Mesendoderm (in vitro differentiated cells): ENCODE results near the gene LILRB1.

Source experiments
- DNase-seq: peaks from one replicate; pipeline ENCODE4 v3.0.0; 2013
- H2AK5ac ChIP-seq: 2 replicates; pipeline ENCODE4 v1.6.1; 2013; ENCODE audit warnings: low read length, inconsistent platforms
- H2BK120ac ChIP-seq: 2 replicates; pipeline ENCODE4 v1.6.1; 2013; ENCODE audit warnings: low read depth, mild to moderate bottlenecking, low read length, moderate library complexity, mixed read lengths
- H2BK15ac ChIP-seq: replicated peaks from 2 replicates; pipeline ENCODE4 v1.6.1; 2013; ENCODE audit warnings: low read depth, mild to moderate bottlenecking, moderate library complexity
- H2BK5ac ChIP-seq: 2 replicates; pipeline ENCODE4 v1.6.1; 2013; ENCODE audit warnings: low read length, inconsistent platforms
- H3K18ac ChIP-seq: 2 replicates; pipeline ENCODE4 v1.6.1; 2013; ENCODE audit warnings: mild to moderate bottlenecking, low read length, mixed read lengths
- H3K23ac ChIP-seq: one replicate; pipeline ENCODE4 v1.6.1; 2013; ENCODE audit warnings: low read length
- H3K27ac ChIP-seq: 2 replicates; pipeline ENCODE4 v1.5.1; 2013; ENCODE audit warnings: low read depth, mild to moderate bottlenecking, inconsistent platforms, low read length, moderate library complexity
- H3K27me3 ChIP-seq: 2 replicates; pipeline ENCODE4 v1.6.1; 2013; ENCODE audit warnings: low read length, control low read depth, mild to moderate bottlenecking, inconsistent platforms; ENCODE audit not compliant: insufficient read depth, poor library complexity
- H3K36me3 ChIP-seq: 2 replicates; pipeline ENCODE4 v1.6.1; 2013; ENCODE audit warnings: low read length, inconsistent platforms; ENCODE audit not compliant: control insufficient read depth, insufficient read depth
- H3K4ac ChIP-seq: one replicate; pipeline ENCODE4 v1.6.1; 2013; ENCODE audit warnings: low read depth, mild to moderate bottlenecking, low read length, moderate library complexity
- H3K4me1 ChIP-seq: 2 replicates; pipeline ENCODE4 v1.6.1; 2013; ENCODE audit warnings: low read depth, low read length, inconsistent platforms; ENCODE audit not compliant: control insufficient read depth
- H3K4me2 ChIP-seq: 2 replicates; pipeline ENCODE4 v1.6.1; 2013; ENCODE audit warnings: low read length
- H3K4me3 ChIP-seq: 2 replicates; pipeline ENCODE4 v1.5.1; 2013; ENCODE audit warnings: mild to moderate bottlenecking, low read length
- H3K56ac ChIP-seq: one replicate; pipeline ENCODE4 v1.6.1; 2013; ENCODE audit warnings: low read length
- H3K79me1 ChIP-seq: 2 replicates; pipeline ENCODE4 v1.6.1; 2013; ENCODE audit warnings: low read length, inconsistent platforms
- H3K79me2 ChIP-seq: 2 replicates; pipeline ENCODE4 v1.6.1; 2013; ENCODE audit warnings: mild to moderate bottlenecking, low read length; ENCODE audit not compliant: control insufficient read depth, insufficient read depth
- H3K9ac ChIP-seq: 2 replicates; pipeline ENCODE4 v1.6.1; 2013; ENCODE audit warnings: low read length, inconsistent platforms
- H4K5ac ChIP-seq: one replicate; pipeline ENCODE4 v1.6.1; 2013; ENCODE audit warnings: low read length
- H4K8ac ChIP-seq: one replicate; pipeline ENCODE4 v1.6.1; 2013; ENCODE audit warnings: low read depth, mild to moderate bottlenecking, control low read depth, low read length, moderate library complexity
- WGBS: extraction: QIAGEN DNeasy Blood & Tissue Kit; methylation state at CpG from one replicate; pipeline ENCODE4 v1.1.7; 2013; ENCODE audit warnings: low lambda C conversion rate, missing lambda C conversion rate; ENCODE audit not compliant: insufficient coverage; ENCODE audit errors: extremely low coverage; 5-methylcytosine and 5-hydroxymethylcytosine counted together

Gene LILRB1

GRCh38 chr19:54660306-54660705, 30.0 kb downstream of the LILRB1 start:
- Histone ChIP-seq H4K8ac (no peak overlapping the region), H3K27me3 (no peaks in the 10 kb centered on the region), H3K23ac (no peak overlapping the region), H3K4me2 (no peak overlapping the region), H3K4me1 (no peaks in the 10 kb centered on the region), H3K4me3 (no peak overlapping the region), H2BK15ac (no peak overlapping the region), H3K18ac (no peak overlapping the region), H3K79me2 (no peaks in the 10 kb centered on the region), H2BK120ac (no peak overlapping the region), H3K79me1 (no peaks in the 10 kb centered on the region), H2BK5ac (no peak overlapping the region), H3K56ac (no peak overlapping the region), H4K5ac (no peak overlapping the region), H2AK5ac (no peak overlapping the region), H3K36me3 (no peaks in the 10 kb centered on the region), H3K4ac (no peak overlapping the region), H3K9ac (no peak overlapping the region), H3K27ac (no peak overlapping the region)
- DNase-seq: no peak
- WGBS: no CpG with 5 or more reads among the region's 5 CpGs

GRCh38 chr19:54660964-54661363, 30.7 kb downstream of the LILRB1 start:
- H2BK15ac ChIP-seq: no peak overlapping the region
- H3K27me3 ChIP-seq: no peaks in the 10 kb centered on the region
- H3K23ac ChIP-seq: no peak overlapping the region
- no peak overlapping the region for H4K5ac ChIP-seq
- no peaks in the 10 kb centered on the region for H3K79me2 ChIP-seq
- H3K79me1 ChIP-seq: no peaks in the 10 kb centered on the region
- WGBS: no CpG with 5 or more reads among the region's 6 CpGs
- H3K4ac ChIP-seq: no peak overlapping the region
- no peaks in the 10 kb centered on the region for H3K4me1 ChIP-seq
- no peak overlapping the region for H2BK120ac ChIP-seq
- no peak overlapping the region for H3K4me3 ChIP-seq
- H3K56ac ChIP-seq: no peak overlapping the region
- no peaks in the 10 kb centered on the region for H3K36me3 ChIP-seq
- H4K8ac ChIP-seq: no peak overlapping the region
- H2BK5ac ChIP-seq: no peak overlapping the region
- H3K9ac ChIP-seq: no peak overlapping the region
- H3K4me2 ChIP-seq: no peak overlapping the region
- no peak for DNase-seq
- H3K18ac ChIP-seq: no peak overlapping the region
- no peak overlapping the region for H3K27ac ChIP-seq
- no peak overlapping the region for H2AK5ac ChIP-seq

- no peaks in the 10 kb centered on the region for H3K27me3 ChIP-seq
- no peak overlapping the region for H3K9ac ChIP-seq
- H2BK15ac ChIP-seq: no peak overlapping the region
- no peak overlapping the region for H4K5ac ChIP-seq
- no peaks in the 10 kb centered on the region for H3K79me2 ChIP-seq
- H3K36me3 ChIP-seq: no peaks in the 10 kb centered on the region
- no peak overlapping the region for H2BK120ac ChIP-seq
- H3K79me1 ChIP-seq: no peaks in the 10 kb centered on the region
- H3K56ac ChIP-seq: no peak overlapping the region
- H3K4ac ChIP-seq: no peak overlapping the region
- H2AK5ac ChIP-seq: no peak overlapping the region
- H3K4me3 ChIP-seq: no peak overlapping the region
- no CpG with 5 or more reads among the region's 13 CpGs for WGBS
- no peak overlapping the region for H3K23ac ChIP-seq
- no peak overlapping the region for H3K18ac ChIP-seq
- H4K8ac ChIP-seq: no peak overlapping the region
- no peaks in the 10 kb centered on the region for H3K4me1 ChIP-seq
- H2BK5ac ChIP-seq: no peak overlapping the region
- H3K4me2 ChIP-seq: no peak overlapping the region
- no peak overlapping the region for H3K27ac ChIP-seq
- DNase-seq: no peak
Measured at GRCh38 chr19:54661846-54662481, 31.7 kb downstream of the LILRB1 start.

GRCh38 chr19:54662730-54663129, 32.4 kb downstream of the LILRB1 start, which contains the start of gene LILRB4:
LILRB4 (plus strand) TSS chr19:54662985; CDS start chr19:54663034, 49 bp downstream.
- WGBS: no CpG with 5 or more reads among the region's 7 CpGs
- Histone ChIP-seq H3K27me3 (no peaks in the 10 kb centered on the region), H3K36me3 (no peaks in the 10 kb centered on the region), H2BK5ac (no peak within 1 kb of the TSS), H4K8ac (no peak within 1 kb of the TSS), H2BK120ac (no peak within 1 kb of the TSS), H3K4me3 (no peak within 1 kb of the TSS), H3K79me1 (no peaks in the 10 kb centered on the region), H3K18ac (no peak within 1 kb of the TSS), H3K27ac (no peak within 1 kb of the TSS), H3K4me2 (no peak within 1 kb of the TSS), H4K5ac (no peak within 1 kb of the TSS), H3K56ac (no peak within 1 kb of the TSS), H3K4me1 (no peaks in the 10 kb centered on the region), H3K9ac (no peak within 1 kb of the TSS), H3K79me2 (no peaks in the 10 kb centered on the region), H3K23ac (no peak within 1 kb of the TSS), H3K4ac (no peak within 1 kb of the TSS), H2AK5ac (no peak within 1 kb of the TSS), H2BK15ac (no peak within 1 kb of the TSS)
- no peak for DNase-seq

- no CpG with 5 or more reads among the region's 6 CpGs for WGBS
- Histone ChIP-seq H3K9ac (no peak overlapping the region), H3K79me2 (no peaks in the 10 kb centered on the region), H3K4me2 (no peak overlapping the region), H2BK15ac (no peak overlapping the region), H3K23ac (no peak overlapping the region), H3K56ac (no peak overlapping the region), H3K27ac (no peak overlapping the region), H3K18ac (no peak overlapping the region), H4K8ac (no peak overlapping the region), H4K5ac (no peak overlapping the region), H2BK5ac (no peak overlapping the region), H3K36me3 (no peaks in the 10 kb centered on the region), H2BK120ac (no peak overlapping the region), H2AK5ac (no peak overlapping the region), H3K4ac (no peak overlapping the region), H3K4me1 (no peaks in the 10 kb centered on the region), H3K27me3 (no peaks in the 10 kb centered on the region), H3K4me3 (no peak overlapping the region), H3K79me1 (no peaks in the 10 kb centered on the region)
- no peak for DNase-seq
Measured at GRCh38 chr19:54665530-54665929, 35.2 kb downstream of the LILRB1 start.

- no peak overlapping the region for H4K5ac ChIP-seq
- H2BK5ac ChIP-seq: no peak overlapping the region
- no peak overlapping the region for H2AK5ac ChIP-seq
- H3K4me1 ChIP-seq: no peaks in the 10 kb centered on the region
- no peaks in the 10 kb centered on the region for H3K36me3 ChIP-seq
- no CpG with 5 or more reads among the region's 12 CpGs for WGBS
- no peaks in the 10 kb centered on the region for H3K79me1 ChIP-seq
- H3K23ac ChIP-seq: no peak overlapping the region
- no peak overlapping the region for H3K56ac ChIP-seq
- no peak for DNase-seq
- no peak overlapping the region for H3K4me3 ChIP-seq
- no peak overlapping the region for H3K4ac ChIP-seq
- no peak overlapping the region for H3K4me2 ChIP-seq
- H3K27me3 ChIP-seq: no peaks in the 10 kb centered on the region
- H3K18ac ChIP-seq: no peak overlapping the region
- no peak overlapping the region for H3K9ac ChIP-seq
- H3K79me2 ChIP-seq: no peaks in the 10 kb centered on the region
- no peak overlapping the region for H3K27ac ChIP-seq
- H2BK15ac ChIP-seq: no peak overlapping the region
- no peak overlapping the region for H4K8ac ChIP-seq
- no peak overlapping the region for H2BK120ac ChIP-seq
Measured at GRCh38 chr19:54667217-54667616, 36.9 kb downstream of the LILRB1 start.
